Stimulated activated CD4-positive, alpha-beta T cell treated with anti-CD3 and anti-CD28 coated beads, Interleukin-2, amount 100 ng/mL, for 4 hours (primary cell): Measurements from ENCODE around the gene HACD4.

Experiments used
- DNase-seq: peaks from one replicate; pipeline ENCODE4 v3.0.0-alpha.2; 2020; ENCODE audit warnings: low read depth

The HACD4 gene

GRCh38 chr9:20962536-20963225 is 68.8 kb downstream of the HACD4 start:
- no peak for DNase-seq

- no peak for DNase-seq
These were observed 80.7 kb downstream of the HACD4 start for GRCh38 chr9:20950707-20951106.
